C4-2B (cell line): ENCODE data around the gene MACROD1.
A peak's percentile ranks its signal among the peaks of the same experiment; 100 is the strongest.

Experiments
- H3K27ac ChIP-seq: fragments of 450-650 bp; 2 replicates; pipeline ENCODE4 v1.5.1; 2017
- CTCF ChIP-seq: fragments of 450-650 bp; conservative IDR thresholded peaks from 2 replicates; pipeline ENCODE4 v1.5.1; 2017; ENCODE audit warnings: mild to moderate bottlenecking
- ZFX ChIP-seq: fragments of 450-650 bp; IDR thresholded peaks from 2 replicates; pipeline ENCODE4 v1.6.1; 2017

MACROD1 gene

GRCh38 chr11:64165842-64166635 lies at the start of gene MACROD1:
MACROD1 (minus strand) TSS chr11:64166113; CDS start chr11:64165994, 119 bp downstream.
- peak within 1 kb of the TSS; percentile 94 for H3K27ac ChIP-seq

GRCh38 chr11:64211181-64211872 lies 45.4 kb upstream of the MACROD1 start:
- TF ChIP-seq CTCF: no peak
- no peak for TF ChIP-seq ZFX
- no peak overlapping the region for H3K27ac ChIP-seq

More at GRCh38 chr11:64165842-64166635, at the start of gene MACROD1:
- TF ChIP-seq ZFX (peak; percentile 72; the same call in 1 of the 2 replicates), CTCF (no peak)

- TF ChIP-seq CTCF: no peak
- TF ChIP-seq ZFX: no peak
- H3K27ac ChIP-seq: no peak overlapping the region
Measured at GRCh38 chr11:64210301-64211020, 44.5 kb upstream of the MACROD1 start.

- no peak overlapping the region for H3K27ac ChIP-seq
- TF ChIP-seq CTCF: no peak
- no peak for TF ChIP-seq ZFX
Measured at GRCh38 chr11:64209563-64209843, 43.6 kb upstream of the MACROD1 start.

GRCh38 chr11:64208796-64209562 lies 43.1 kb upstream of the MACROD1 start:
- H3K27ac ChIP-seq: no peak overlapping the region
- TF ChIP-seq CTCF (no peak), ZFX (no peak)

- no peak for TF ChIP-seq ZFX
- TF ChIP-seq CTCF: no peak
- no peak overlapping the region for H3K27ac ChIP-seq
Measured at GRCh38 chr11:64208086-64208795, 42.3 kb upstream of the MACROD1 start.
